ENCODE data around the gene CNPPD1. TPM values are rescaled to one million over a fixed set of nuclear protein-coding genes. Genes with fewer than 3 reads are reported as not detected.

Gene CNPPD1
- polyA plus RNA-seq, 1 experiment, result 29.9 TPM

GRCh38 chr2:219161097-219161496, 15.6 kb downstream of the CNPPD1 start:
- CTCF ChIA-PET, result interaction anchor here (3.8 to 6.3 kb wide), 2 partner anchors 10 to 136 kb away, joined by 40 to 131 read pairs; partner anchors contain the start of gene SLC23A3
- no peaks in the 10 kb centered on the region for H3K27me3 ChIP-seq (ENCODE audit: control insufficient read depth, insufficient read depth, low read length)
- DNase-seq (ENCODE audit: low read depth, low spot score), result no peak
- no peaks in the 10 kb centered on the region; the same call in 1 of the 2 replicates for H3K9me3 ChIP-seq (ENCODE audit: control insufficient read depth, insufficient read depth, low read length)
- no peak for TF ChIP-seq CTCF (IDR thresholded peaks at IDR 0.05; ENCODE audit: low read depth, low read length)
- peak overlapping the region; percentile 89 for H3K4me3 ChIP-seq (ENCODE audit: low read depth, low read length)
- POLR2A ChIA-PET, result no interaction called here
- peak overlapping the region; percentile 24 for H3K27ac ChIP-seq (ENCODE audit: low read depth, low read length)

- Histone ChIP-seq H3K9me3 (ENCODE audit: control insufficient read depth, insufficient read depth, low read length) (no peaks in the 10 kb centered on the region; the same call in 1 of the 2 replicates), H3K27ac (ENCODE audit: low read depth, low read length) (peak within 1 kb of the TSS; percentile 90), H3K4me3 (ENCODE audit: low read depth, low read length) (peak within 1 kb of the TSS; percentile 89), H3K27me3 (ENCODE audit: control insufficient read depth, insufficient read depth, low read length) (no peaks in the 10 kb centered on the region)
- peak; percentile 98 for TF ChIP-seq CTCF (IDR thresholded peaks at IDR 0.05; ENCODE audit: low read depth, low read length)
- ChIA-PET POLR2A (no interaction called here), CTCF (interaction anchor here (0.8 to 13.1 kb wide), 38 partner anchors 9 to 370 kb away, joined by 3 to 250 read pairs (median 4); partner anchors contain the start of genes ANKZF1, ATG9A, CNPPD1 and DNAJB2)
- DNase-seq (ENCODE audit: low read depth, low spot score), result peak; percentile 82
Observed at GRCh38 chr2:219160186-219161017, 16.3 kb downstream of the CNPPD1 start, which contains the start of gene NHEJ1. Gene NHEJ1, minus strand, starts transcription at chr2:219160815. Its CDS starts 2,453 bp downstream, at chr2:219158362.

- no peaks in the 10 kb centered on the region for H3K27me3 ChIP-seq (ENCODE audit: control insufficient read depth, insufficient read depth, low read length)
- H3K4me3 ChIP-seq (ENCODE audit: low read depth, low read length), result peak overlapping the region; percentile 89
- DNase-seq (ENCODE audit: low read depth, low spot score), result no peak
- no peak overlapping the region for H3K27ac ChIP-seq (ENCODE audit: low read depth, low read length)
- no peak for TF ChIP-seq CTCF (IDR thresholded peaks at IDR 0.05; ENCODE audit: low read depth, low read length)
- ChIA-PET CTCF (interaction anchor here (0.6 to 13.1 kb wide), 48 partner anchors 9 to 809 kb away, joined by 3 to 250 read pairs (median 4); partner anchors contain the start of genes ANKZF1, ATG9A, CNPPD1 and DNAJB2), POLR2A (no interaction called here)
- no peaks in the 10 kb centered on the region for H3K9me3 ChIP-seq (ENCODE audit: control insufficient read depth, insufficient read depth, low read length)
Observed at GRCh38 chr2:219159771-219160185, 16.9 kb downstream of the CNPPD1 start.

- DNase-seq (ENCODE audit: low read depth, low spot score), result no peak
- no peak for TF ChIP-seq CTCF (IDR thresholded peaks at IDR 0.05; ENCODE audit: low read depth, low read length)
- Histone ChIP-seq H3K9me3 (ENCODE audit: control insufficient read depth, insufficient read depth, low read length) (no peaks in the 10 kb centered on the region), H3K4me3 (ENCODE audit: low read depth, low read length) (no peak overlapping the region), H3K27ac (ENCODE audit: low read depth, low read length) (no peak overlapping the region), H3K27me3 (ENCODE audit: control insufficient read depth, insufficient read depth, low read length) (no peaks in the 10 kb centered on the region)
- CTCF ChIA-PET, result interaction anchor here (0.7 to 13.1 kb wide), 23 partner anchors 9 to 372 kb away, joined by 3 to 250 read pairs (median 6); partner anchors contain the start of genes ANKZF1, ATG9A, IHH and SLC23A3
- POLR2A ChIA-PET, result interaction anchor here (0.6 to 1.0 kb wide), 3 partner anchors 18 to 95 kb away, joined by 3 to 8 read pairs (median 3); partner anchors contain the start of genes CNPPD1 and TUBA4A
Observed at GRCh38 chr2:219158586-219158985, 18.1 kb downstream of the CNPPD1 start.
